Sigmoid colon (tissue), 4 donors: ENCODE results near the gene TRIM52.

Experiments
- POLR2A ChIP-seq, 2 donors: fragments of 450-650 bp; IDR thresholded peaks; one replicate each; pipeline ENCODE4 v1.6.1; 2016; ENCODE audit warnings: antibody characterized with exemption in 2 of 2, mild to moderate bottlenecking in 2 of 2, moderate library complexity in 2 of 2
- POLR2AphosphoS5 ChIP-seq, 4 donors: sonication (generic); formaldehyde crosslinking; IDR thresholded peaks; one replicate each; pipeline ENCODE4 v1.6.1; 2017; ENCODE audit warnings: antibody characterized with exemption in 4 of 4
- TF ChIP-seq, protein P1 (sequence below), 4 experiments: fragments of 450-650 bp in 3 of 4; fragments of 200-600 bp in 1 of 4; IDR thresholded peaks; one replicate each; pipeline ENCODE4 v1.5.1; 2016 to 2019; ENCODE audit warnings: antibody characterized with exemption in 4 of 4, mild to moderate bottlenecking in 3 of 4, moderate library complexity in 2 of 4

DNA sequence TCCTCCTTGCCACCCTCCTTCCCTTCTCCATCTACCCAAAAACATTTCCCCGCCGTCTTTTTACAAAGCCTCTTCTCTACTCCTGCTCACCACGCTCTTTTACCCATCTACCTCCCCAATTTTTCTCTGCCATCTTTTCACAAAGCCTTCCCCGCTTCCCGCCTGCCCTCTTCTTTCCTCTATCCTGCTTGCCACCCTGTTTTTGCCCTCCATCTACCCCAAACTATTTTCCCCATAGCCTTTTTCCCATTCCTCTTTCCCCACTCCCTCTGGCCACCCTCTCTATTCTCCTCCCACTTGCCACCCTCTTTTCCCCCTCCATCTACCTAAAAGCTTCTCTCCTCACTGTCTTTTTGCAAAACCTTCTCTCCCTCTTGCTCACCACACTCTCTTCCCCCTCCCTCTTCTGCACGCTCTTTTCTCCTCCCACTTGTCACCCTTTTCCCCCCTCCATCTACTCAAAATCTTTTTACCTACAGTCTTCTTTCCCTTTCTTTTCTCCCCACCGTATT lies 19.4 kb upstream of the TRIM52 start:
- TF ChIP-seq, protein P1, sequence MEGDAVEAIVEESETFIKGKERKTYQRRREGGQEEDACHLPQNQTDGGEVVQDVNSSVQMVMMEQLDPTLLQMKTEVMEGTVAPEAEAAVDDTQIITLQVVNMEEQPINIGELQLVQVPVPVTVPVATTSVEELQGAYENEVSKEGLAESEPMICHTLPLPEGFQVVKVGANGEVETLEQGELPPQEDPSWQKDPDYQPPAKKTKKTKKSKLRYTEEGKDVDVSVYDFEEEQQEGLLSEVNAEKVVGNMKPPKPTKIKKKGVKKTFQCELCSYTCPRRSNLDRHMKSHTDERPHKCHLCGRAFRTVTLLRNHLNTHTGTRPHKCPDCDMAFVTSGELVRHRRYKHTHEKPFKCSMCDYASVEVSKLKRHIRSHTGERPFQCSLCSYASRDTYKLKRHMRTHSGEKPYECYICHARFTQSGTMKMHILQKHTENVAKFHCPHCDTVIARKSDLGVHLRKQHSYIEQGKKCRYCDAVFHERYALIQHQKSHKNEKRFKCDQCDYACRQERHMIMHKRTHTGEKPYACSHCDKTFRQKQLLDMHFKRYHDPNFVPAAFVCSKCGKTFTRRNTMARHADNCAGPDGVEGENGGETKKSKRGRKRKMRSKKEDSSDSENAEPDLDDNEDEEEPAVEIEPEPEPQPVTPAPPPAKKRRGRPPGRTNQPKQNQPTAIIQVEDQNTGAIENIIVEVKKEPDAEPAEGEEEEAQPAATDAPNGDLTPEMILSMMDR (IDR thresholded peaks at IDR 0.05), result no peak
- TF ChIP-seq POLR2A (IDR thresholded peaks at IDR 0.05), result no peak
- TF ChIP-seq POLR2AphosphoS5 (IDR thresholded peaks at IDR 0.05), result no peak
